Caki2 (cell line): Measurements from ENCODE around the gene ZBTB21. TPM values are rescaled to one million over a fixed set of nuclear protein-coding genes. Genes with fewer than 3 reads are reported as not detected.

Experiments used
- DNase-seq: peaks from one replicate; pipeline ENCODE4 v3.0.0-alpha.2; 2015; ENCODE audit warnings: low read depth
- in situ Hi-C: cut with HindIII; loops from 2 replicates; pipeline ENCODE4 v1.10.0; 2016; ENCODE audit warnings: low sequenced_read_pairs, low pct_unique_long_range_greater_than_20kb, mixed read lengths
- total RNA-seq: library from RNA; depleted of rRNA; stranded (reverse); fragments of >200 nt; shearing (Covaris generic); gene quantifications from 2 replicates; pipeline ENCODE4 v1.2.3, GENCODE V29; 2014; ENCODE audit warnings: low replicate concordance

ZBTB21 gene
- total RNA-seq, 1 experiment from 2014 or later, result 3.3 TPM

GRCh38 chr21:41977034-41977950 is 32.9 kb downstream of the ZBTB21 start:
- in situ Hi-C loops, result no loop called here

GRCh38 chr21:41976611-41977010 is 33.5 kb downstream of the ZBTB21 start:
- no peak for DNase-seq
- in situ Hi-C loops, result no loop called here

More at GRCh38 chr21:41977034-41977950, 32.9 kb downstream of the ZBTB21 start:
- no peak for DNase-seq

DNA sequence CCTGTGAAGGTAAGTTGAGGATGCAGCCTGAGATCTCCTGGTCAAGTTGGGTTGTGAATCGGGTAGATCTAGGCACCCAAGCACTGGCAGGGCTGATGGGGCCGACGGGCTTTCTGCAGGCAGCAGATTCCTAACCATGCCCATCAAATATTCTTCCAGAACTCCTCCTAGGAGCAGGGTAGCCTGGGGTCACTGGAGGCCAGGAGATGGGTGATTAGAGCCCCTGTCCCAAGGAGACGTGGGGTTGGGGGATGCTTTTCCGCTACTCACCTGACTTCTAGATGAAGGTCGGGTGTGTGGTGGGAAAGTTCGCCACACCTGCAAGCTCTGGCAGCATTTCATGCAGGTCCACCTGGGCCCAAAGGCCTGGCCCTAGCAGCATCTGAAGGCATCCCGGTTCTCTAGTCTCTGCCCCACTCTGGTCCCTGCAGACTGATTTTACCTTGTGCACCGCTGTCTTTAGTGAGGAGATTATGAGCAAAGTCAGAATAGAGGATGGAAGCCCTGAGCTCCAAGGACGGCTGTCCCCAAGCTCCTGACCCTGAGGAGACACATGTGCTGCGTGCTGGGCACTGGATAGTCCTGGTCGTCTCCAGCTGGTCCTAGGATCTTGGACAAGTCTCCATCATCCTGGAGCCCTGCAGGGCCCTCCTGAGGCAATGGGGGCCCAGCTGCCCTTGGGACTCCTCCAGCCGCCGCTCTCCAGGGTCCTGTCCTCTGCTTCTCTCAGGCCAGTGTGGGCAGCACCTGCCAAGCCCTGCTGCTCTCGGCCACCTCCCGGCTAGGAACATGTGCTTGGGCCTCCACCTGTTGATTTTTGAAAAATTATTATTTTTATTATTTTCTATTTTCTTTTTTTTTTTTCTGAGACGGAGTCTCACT is 34.5 kb downstream of the ZBTB21 start:
- no peak for DNase-seq
- in situ Hi-C loops, result no loop called here

DNA sequence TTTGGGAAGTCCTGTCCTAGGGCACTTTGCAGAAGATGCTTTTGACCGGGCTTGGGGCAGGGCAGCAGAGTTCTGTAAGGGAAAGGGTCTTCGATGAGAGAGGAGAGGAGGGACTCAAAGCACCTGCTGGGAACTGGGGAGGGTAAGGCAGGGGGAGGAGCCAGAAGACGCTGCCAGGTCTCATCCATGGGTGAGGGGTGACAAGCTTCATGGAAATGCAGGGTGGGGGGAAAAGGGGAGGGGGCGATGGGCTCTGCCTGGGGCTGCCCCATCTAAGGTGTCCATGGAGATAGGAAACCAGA is 35.5 kb downstream of the ZBTB21 start:
- in situ Hi-C loops, result no loop called here
- no peak for DNase-seq

- in situ Hi-C loops, result no loop called here
- DNase-seq, result no peak
Observed at GRCh38 chr21:41973861-41974751, 36.1 kb downstream of the ZBTB21 start.

DNA sequence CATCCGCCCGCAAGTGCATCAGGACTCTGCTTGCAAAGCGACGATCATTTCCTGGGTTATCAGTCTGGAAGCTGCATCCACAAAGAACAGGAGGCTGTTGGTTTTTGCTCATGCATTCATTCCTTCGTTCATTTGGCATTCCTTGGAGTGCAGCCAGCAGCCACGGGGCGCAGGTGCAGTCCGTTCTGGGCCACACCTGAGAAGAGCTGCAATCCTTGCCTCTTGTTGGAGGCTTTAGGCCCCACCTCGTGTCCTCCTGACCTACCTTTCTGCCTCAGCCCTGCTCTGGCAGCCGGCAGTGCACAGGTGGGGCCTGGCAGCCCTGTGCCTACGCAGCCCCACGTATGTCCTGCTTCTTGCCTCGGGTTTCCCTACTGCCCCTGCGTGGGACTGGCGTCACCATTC is 36.7 kb downstream of the ZBTB21 start:
- in situ Hi-C loops, result no loop called here
- no peak for DNase-seq

GRCh38 chr21:41972511-41973205 is 37.5 kb downstream of the ZBTB21 start:
- in situ Hi-C loops, result no loop called here
- DNase-seq, result no peak

- no peak for DNase-seq
- in situ Hi-C loops, result no loop called here
Observed at GRCh38 chr21:41971891-41972290, 38.3 kb downstream of the ZBTB21 start.

DNA sequence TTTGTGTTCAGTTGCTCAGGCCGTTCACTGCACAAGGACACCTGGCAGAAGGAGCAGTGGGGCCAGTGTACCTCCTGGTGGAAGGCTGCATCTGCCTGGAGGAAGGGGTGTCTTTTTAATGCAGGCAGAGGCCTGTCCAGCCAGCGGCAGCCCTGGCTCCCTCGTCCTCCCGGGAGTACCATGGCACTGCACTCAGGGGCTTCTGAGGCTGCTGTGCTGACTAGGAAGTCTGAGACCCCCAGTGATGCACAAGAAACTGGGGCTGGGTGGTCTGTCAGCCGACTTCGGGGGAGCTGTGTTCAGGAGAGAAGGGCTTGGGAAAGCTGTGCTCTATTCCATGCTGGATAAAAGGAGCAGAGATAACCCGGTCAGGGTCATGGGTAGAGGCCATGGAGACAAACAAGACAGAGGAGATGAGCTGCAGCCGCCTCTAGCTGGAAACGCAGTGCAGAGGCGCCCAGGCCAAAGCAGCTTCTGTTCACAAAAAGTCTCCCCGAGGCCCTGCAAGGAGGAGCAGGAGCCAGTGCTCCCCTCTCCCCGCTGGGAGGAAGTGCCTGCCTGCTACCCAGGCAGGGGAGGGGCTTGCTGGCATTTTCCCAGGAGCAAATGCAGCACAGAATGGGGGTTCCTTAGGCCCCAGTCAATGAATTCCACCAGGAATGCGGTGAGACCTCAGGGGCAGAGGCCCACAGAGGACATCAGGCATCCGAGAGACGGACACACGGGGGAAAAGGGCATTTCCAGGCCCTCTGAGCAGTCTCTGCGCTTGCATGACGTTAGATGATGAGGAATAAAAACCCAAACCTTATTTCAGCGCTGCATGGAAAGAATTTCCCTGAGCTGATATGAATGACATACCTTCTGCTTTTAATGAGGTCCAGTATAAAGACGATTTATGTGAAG is 39.2 kb downstream of the ZBTB21 start:
- DNase-seq, result no peak
- in situ Hi-C loops, result no loop called here

GRCh38 chr21:41970106-41970391 is 40.1 kb downstream of the ZBTB21 start:
- in situ Hi-C loops, result no loop called here
- DNase-seq, result no peak

DNA sequence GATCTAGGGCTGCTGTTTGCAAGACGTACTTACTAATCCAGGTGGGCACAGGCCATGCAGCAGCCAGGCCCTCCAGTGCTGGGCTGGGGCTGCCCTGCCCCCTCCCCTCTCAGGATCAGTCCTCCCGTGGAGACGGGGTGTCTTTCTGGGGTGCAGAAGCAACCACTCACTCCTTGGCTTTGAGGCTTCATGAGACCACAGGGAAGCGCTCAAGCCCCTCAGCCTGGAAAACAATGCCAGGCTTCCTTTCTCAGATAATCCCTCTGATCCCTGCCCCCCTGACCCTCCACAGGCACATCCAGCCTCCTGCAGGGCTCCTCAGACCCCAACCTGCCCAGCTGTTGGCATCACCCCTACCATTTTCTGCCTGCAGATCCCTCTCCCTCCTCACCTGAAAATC is 42.5 kb downstream of the ZBTB21 start:
- in situ Hi-C loops, result no loop called here
- no peak for DNase-seq

DNA sequence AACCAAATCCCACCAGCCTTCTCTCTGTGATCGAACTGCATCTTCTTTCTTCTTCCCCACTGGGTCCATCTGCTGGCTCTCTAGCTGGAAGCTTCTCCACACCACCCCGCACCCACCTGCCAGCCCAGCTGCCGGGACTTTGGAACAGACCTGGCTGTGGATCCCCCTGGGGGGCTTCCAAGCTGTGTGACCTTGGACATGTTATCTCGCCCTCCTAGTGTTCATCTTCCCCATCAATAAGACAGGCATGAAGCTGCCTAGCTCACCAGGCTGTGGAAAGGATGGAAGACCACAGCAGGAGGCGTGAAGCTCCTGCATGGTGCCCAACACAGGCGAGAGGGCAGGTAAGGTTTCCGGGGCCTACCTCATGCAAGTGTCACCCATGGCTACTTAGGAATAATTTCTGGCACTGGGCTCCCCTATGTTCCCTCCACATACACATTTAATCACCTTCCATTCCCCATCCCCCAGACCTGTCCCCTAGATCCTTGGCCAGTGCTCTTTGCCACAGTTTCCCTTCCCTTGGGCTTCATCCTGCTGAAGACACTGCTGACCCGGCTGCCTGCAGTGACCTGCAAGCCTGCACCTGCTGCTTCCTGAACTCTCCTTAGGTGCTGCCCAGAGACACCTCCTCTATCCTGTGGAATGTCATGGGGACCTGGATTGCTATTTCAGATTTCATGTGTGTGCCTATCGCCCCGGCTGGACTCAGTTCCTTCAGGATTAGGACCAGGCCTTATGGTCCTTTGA is 43.1 kb downstream of the ZBTB21 start:
- in situ Hi-C loops, result no loop called here
- DNase-seq, result no peak

- no peak for DNase-seq
- in situ Hi-C loops, result no loop called here
Observed at GRCh38 chr21:41966041-41966833, 43.9 kb downstream of the ZBTB21 start.

DNA sequence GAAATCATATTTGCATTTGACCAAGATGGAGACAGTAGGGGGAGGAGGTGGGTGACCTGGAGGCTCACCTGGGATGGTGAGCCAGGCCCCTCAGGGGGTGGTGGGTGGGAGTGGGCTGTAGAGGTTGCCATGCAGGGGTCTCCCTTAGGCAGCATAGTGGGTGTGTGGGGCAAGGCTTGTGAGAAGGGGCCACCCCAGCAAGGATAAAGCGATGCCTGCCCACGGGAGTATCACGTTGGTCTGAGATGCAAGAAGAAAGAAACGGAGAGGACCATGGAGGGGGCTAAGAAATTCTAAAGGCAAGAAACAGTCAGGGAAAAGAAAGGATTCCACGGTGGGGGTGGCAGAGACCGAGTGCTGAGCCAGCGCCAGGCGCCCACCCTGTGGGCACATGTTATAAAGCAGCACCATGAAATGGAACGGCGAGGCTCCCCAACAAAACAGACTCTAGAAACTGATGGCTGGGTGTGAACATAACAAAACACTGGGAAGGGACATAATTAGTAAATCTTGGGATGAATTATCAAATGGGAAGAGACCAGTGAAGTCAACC is 44.6 kb downstream of the ZBTB21 start:
- no peak for DNase-seq
- in situ Hi-C loops, result no loop called here

DNA sequence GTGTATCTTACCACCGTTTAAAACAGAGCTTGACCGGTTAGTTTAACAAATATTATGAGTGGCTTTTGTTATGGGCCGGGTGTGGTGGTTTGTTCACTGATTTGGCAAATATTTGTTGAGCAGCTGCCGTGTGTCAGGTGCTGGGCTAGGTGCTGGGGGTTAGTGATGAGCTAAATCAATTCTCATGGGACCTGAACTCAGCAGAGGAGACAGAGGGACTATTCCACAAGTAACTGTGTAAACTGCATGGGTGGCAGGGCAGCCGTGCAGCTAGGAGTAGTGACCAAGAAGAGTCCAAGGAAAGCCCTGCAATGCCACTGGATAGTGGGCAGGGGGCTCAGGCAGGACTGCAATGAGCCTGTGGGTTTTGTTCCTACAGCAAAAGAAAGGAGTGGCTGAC is 45.1 kb downstream of the ZBTB21 start:
- no peak for DNase-seq
- in situ Hi-C loops, result no loop called here

GRCh38 chr21:41964171-41964570 is 46.0 kb downstream of the ZBTB21 start:
- in situ Hi-C loops, result no loop called here
- DNase-seq, result no peak
